Right kidney (tissue), 1 donor: ENCODE measurements around the gene PRKD3.
A peak's percentile ranks its signal among the peaks of the same experiment; 100 is the strongest.

Experiments
- DNase-seq: peaks from one replicate; pipeline ENCODE4 v3.0.0-alpha.2; 2016

PRKD3 gene

DNA sequence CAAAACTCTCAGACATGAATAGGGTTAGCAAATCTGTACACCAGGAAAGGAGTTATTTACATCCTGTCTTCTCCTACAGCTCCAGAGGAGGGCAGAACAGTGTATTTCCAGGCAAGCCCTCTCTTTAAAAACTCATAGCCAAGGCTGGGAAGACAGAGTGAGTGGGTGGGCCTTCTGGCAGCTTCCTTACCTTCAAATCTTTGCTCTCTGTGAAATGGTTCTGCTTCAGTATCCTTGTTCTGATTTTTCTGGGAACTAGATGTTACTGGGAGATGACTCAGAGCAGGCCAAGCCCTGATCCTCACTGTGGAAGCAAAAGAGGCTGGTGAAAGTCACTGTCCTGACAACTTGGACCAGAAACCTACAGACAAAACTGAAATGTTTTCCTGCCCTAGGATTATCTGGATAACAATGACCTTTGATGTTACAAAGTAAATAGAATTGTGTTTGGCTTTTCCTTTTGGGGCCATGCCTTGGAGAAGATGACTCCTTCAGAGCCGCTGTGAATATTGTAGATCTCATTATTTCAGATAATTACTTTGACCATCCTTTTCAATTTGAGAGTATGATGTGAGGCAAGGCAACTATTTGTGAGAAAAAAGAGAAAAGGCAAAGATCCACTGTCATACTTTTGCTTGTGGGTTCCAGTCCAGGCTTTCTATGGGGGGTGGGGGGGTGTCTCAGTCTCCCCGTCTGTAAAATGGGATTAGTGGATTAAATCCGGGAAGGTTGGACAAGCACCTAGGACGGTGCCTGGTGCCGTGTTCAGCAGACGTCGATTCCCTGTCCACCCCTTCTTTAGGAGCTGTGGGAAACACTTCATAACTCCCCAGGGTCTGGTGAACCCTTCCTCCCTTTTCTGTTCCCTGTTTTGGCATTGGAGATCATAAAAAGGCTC, 19.2 kb upstream of the PRKD3 start:
- DNase-seq = peak; percentile 17

DNA sequence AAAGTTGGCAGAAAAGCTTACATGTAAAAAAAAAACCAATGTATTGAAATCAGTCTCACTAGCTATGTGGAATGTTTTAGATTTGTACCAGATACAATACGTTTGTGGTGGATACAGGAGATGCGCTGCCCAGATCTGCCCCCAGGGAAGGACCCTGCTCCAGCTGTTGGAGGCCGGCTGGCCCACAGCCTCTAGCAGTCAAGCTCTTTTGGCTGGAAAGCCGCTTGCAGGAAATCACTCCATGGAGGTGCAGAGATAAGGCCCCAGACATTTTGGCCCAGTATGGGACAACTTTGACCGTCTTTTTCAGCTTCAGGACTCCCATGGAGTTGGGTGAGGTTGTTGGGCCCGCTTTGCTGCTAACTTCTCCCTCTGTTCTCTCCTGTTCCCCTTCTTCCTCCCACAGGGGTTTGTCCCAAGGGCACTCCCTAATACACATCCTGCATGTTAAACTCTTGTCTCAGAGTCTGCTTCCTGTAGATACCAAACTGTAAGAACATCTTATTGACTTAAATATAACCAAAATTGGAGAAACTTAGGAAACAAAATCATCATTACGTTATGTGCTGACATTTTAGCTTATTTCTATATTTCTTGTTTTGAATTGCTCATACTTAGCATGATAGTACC, 18.1 kb upstream of the PRKD3 start:
- DNase-seq = no peak

DNA sequence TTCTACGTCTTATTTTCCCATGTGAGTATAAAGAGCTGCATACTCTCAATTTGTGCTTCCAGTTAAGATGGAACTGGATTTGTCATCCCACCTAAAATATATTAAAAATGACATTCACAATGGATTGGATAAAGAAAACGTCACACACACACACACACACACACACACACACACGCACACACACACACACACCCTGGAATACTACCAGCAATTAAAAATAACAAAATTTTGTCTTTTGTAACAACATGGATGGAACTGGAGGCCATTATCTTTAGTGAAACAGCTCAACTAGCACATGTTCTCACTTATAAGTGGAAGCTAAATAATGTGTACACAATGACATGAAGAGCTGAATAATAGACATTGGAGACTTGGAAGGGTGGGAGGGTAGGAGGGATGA, 16.0 kb upstream of the PRKD3 start:
- DNase-seq = no peak

DNA sequence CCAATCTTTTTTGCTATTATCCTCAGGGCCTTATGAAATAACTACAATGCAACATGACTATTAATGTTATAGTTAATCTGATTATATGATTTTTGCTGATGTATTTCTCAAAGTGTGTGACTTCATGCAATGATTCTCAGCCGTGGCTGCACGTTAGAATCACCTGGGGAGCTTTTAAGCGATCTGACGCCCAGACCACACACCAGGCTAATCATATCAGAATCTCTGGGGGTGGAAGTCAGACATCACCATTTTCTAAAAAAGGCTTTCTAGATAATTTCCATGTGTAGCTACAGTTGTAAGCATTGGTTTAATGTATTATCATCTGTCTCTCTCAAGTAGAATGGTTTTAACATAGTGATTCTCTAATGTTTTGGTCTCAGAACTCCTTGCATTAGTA, 14.3 kb upstream of the PRKD3 start:
- no peak for DNase-seq

DNA sequence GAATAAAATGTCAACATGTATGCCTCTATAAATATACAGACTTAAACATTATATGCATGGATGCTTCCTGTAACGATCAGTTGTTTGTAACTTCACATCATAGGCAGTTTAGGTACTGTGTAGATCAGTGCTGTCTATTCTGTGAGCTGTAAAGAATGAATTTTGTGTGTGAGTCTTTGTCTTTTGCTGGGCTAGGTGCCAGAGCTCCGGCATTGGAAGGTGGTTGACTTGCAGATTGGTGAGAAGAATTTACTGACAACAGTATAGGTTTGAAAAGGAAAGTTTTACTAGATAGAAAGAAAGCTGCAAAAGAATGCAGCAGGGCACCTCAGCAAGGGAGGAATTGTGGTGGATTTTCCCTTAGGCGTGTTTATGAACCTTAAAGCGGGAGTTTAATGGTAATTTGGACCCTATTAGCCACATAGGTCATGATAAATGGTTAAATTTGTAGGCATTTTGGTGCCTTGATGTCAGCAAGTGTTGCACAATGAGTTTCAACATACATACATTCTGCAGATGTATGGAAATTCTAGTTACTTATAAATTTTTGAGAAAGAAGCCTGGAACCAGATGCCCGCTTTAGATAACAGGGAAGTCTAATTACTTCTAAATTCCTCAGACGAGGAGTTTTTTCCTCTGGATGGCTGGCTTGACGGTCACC, 13.1 kb upstream of the PRKD3 start:
- DNase-seq = no peak

DNA sequence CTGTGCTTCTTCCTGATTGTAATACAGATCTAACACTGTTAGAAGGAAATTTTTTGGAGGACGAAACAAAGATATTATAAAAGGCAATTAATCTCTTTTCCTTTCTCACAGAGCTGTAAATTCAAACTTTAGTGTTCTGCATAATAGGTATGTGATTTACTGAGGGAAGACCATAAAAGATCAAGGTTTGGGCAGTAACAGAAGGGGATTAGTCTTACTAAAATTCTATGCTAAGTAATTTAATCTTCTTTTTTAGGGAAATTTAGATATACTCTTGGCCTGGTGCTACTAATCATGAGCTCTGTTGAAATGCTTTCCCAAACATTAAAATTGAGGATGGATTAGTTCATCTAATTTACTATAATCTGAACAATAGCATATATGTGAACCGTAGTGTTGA, 11.0 kb upstream of the PRKD3 start:
- DNase-seq = no peak

DNA sequence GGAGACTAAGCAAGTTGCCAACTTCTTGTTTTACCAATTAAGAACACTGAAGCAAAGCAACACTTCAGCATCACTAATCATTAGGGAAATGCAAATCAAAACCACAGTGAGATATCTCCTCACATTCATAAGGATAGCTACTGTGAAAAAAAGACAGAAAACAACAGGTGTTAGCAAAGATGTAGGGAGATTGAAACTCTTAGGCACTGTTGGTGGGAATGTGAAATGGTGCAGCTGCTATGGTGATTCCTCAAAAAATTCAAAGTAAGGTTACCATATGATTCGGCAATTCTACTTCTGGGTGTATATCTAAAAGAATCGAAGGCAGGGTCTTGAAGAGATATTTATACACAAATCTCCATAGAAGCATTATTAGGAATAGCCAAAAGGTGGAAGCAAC, 8.6 kb upstream of the PRKD3 start:
- DNase-seq = no peak

DNA sequence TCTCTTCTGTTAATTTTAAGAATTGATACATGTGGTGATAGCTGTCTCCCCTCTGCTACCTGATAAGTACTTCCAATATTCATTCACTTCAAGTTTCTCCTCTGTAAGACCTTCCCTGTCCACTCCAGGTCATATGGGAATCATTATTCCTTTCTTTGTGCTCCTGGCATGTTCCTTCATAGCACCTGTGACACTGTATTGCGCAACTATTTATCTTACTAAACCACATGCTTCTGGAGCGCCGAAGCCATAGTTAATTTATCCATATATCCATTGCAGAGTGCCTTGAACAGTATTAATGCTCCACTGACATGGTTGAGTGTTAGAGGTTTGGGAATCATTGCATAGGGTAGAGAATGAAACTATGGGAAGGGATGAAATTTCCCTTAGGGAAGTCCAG, 7.9 kb upstream of the PRKD3 start:
- no peak for DNase-seq

DNA sequence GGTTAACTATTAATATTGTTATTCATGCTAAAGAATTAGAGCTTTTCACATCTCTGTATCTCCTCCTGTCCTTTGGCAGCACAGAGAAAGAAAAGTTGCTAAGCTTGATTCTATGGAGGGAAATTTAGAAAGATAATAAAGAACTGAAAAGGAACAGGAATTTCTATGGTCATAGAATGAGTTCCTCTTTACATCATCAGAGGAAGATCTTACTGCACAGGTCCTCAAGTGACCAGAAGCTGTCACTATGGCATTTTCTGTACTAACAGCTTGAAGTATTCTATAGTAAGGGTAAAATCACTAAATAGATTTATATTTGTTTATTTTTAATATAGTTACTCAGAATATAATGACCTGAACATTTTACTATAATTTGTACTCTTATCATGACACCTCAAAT, 6.0 kb upstream of the PRKD3 start:
- DNase-seq = no peak

DNA sequence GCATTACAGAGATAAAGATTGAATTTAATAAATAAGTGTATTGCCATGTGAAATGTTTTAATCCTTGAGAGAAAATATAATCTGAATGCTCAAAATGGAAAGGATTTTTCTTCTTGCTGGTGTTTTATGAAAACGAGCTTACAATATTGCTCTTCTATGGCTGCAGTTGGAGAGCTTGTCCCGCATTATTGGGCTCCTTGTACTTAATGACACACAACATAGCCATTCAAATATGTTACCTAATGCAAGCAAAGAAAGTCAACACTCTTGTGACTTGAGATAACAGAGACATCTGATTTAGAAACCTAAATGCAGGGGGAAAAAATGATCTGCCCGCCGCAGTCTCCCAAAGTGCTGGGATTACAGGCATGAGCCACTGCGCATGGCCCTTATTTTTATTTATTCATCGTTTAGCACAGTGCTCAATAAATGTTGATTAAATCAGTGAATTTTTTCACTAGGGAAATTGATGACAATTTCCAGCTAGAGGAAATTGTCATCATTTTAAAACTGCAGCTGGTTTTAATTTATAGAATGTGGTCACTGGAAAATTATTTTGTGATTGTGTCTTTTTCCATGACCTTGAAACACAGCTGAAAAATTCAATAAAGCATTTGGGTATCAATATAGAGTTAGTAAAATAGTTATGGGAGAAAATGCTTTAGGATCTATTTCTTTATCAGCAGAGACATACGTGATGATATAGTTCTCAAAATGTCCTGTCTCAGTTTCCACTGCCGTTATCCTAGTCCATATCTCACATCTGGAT, 2.4 kb upstream of the PRKD3 start:
- DNase-seq = no peak

DNA sequence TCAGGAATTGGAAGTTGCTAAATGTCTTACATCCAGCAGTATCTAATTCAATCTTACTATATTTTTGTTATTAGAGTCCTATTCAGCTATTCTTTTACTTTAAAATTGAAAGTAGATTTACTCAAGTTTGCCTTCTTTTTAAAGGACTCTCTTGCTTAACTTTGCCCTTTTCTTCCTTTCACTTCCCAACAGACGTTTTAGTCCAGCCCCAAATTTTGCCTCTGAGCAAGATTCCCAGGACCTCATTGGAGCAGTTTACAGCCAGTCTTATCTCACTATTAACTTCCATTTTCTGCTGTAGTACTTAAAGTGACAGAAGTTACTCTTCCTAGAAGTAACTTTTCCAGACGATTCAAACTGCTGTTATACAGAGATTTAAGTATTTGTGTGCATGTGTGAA, 1.7 kb upstream of the PRKD3 start:
- no peak for DNase-seq

DNA sequence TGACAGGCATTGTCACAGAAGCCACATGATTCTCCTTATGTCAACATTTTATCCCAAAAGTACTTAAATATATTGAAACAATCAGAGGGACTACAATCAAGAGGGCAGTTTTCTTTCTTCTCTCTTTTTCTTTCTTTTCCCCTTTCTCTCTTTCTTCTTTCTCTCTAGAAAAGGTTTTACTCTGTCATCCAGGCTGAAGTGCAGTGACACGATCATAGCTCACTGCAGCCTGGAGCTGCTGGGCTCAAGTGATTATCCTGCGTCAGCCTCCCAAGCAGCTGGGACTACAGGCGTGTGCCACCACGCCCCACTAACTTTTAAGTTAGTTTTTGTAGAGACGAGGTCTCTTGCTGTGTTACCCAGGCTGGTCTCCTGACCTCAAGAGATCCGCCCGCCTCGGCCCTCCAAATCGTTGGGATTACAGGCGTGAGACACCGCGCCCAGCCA, 1.0 kb upstream of the PRKD3 start:
- DNase-seq = no peak

DNA sequence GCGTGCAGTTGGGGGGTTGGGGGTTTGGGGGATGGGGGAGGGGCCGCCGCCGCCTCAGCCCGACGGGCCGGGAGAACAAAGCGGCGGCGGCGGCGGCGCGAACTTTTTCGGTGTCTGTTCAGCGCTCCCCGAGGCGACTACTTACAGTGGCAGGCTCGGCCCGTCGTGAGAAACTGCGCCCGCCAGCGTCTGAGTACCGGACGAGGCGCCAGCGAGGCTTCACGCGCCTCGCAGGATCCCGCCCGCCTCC, 172 bp downstream of the PRKD3 start:
- DNase-seq = no peak

DNA sequence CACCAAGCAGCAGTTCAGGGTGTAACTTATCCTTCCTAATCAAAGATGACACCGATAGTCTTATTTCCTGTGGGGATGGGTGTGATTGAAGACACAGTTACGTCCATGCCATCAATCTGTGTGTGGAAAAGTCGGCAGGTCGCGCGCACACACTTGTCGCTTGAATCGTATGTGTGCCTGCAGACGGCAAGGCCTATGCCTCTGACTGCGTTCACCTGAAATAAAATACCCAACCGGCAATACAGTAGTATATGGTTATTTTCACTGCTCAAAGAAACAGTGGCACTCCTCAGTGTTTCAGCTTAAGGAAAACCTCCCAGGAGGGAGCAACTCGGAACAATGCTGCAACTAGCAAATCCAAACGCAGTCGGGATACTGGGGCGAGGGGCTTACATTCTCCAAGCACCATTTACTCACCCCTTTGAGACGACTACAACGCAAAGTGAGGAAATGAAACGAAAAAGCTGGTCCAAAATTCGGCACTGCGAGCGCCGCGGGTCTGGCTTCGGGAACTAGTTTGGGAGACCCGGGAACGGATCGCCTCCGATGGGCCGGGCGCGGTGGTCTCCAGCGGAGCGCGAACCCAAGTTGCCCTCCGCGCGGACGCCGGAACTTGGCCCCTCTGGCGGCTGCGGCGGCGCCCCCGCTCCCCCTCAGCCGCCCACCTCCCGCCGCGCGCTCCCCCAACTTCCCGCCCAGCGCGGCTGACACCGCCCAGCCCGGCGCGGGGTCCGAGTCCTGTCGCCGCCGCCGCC, 675 bp downstream of the PRKD3 start:
- DNase-seq = peak; percentile 82

DNA sequence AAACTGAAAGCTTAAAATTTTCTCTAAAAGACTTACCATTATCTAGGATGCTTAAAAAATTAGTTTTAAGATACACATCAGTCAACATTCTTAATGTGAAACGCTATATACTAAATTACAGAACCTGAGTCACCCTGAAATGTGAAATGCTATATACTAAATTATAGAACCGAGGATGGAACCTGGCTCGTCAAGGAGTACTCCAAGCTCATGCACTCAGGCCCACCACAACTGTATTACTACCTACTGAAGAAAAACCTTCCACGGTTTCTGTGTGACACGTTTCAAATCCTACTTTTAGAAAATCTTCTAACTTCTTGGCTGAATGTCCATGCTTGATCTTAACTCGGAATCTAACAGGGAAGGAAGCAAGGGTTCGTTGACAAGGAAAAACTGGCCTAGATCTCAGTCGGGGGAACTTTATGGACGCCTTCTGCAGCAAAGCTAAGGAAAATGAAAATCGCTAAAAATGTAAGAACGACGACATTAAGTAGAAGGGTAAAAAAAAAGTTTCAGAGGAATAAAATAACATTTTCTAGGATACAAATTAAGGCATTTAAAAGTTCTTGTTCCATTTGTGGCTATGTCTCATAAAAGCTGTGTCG, 1.4 kb downstream of the PRKD3 start:
- no peak for DNase-seq

DNA sequence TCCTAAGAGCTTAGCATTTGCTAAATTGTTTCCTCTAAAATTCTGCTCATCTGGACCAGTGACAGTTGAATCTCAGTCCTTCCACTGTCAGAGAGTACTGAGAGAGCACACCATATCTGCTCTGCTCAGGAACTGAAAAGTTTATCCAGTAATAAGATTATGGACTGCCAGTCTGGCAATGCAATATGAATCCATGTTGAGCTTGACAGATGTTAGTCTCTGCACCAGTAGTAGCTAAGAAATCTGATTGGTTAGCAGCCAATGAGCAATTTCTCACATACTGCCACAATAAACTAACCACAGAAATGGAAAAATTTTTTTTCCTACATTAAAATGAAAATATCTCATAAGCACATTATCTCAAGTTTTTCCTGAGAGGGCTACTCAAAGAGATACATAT, 2.3 kb downstream of the PRKD3 start:
- DNase-seq = no peak

DNA sequence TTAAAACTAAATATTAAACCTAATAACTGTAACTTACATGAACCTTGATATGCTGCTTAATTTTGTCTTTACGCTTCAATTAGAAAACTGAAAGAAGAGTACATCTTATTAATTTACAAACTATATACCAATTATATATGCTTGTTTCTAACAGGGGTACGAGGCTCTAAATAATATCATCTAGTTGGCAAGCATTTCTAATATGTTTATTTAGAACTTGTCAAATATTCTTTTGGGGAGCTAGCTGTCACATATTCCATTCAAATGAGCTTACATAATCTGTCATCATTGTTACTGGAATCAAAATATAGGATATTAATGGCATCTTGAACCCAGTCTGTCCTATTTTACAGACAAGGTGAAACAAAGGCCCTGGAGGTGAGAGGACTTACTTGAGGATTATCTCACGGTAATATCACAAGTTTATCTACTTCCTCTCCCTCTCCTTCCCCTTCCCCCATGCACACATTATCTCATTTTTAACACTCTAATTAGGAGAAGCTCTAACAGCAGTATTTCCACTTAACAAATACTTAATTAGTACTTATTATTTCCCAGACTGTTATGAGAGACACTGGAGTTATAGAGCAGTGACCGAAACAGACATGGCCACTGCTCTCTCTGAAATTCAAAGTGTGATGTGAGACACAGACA, 3.5 kb downstream of the PRKD3 start:
- DNase-seq = no peak

DNA sequence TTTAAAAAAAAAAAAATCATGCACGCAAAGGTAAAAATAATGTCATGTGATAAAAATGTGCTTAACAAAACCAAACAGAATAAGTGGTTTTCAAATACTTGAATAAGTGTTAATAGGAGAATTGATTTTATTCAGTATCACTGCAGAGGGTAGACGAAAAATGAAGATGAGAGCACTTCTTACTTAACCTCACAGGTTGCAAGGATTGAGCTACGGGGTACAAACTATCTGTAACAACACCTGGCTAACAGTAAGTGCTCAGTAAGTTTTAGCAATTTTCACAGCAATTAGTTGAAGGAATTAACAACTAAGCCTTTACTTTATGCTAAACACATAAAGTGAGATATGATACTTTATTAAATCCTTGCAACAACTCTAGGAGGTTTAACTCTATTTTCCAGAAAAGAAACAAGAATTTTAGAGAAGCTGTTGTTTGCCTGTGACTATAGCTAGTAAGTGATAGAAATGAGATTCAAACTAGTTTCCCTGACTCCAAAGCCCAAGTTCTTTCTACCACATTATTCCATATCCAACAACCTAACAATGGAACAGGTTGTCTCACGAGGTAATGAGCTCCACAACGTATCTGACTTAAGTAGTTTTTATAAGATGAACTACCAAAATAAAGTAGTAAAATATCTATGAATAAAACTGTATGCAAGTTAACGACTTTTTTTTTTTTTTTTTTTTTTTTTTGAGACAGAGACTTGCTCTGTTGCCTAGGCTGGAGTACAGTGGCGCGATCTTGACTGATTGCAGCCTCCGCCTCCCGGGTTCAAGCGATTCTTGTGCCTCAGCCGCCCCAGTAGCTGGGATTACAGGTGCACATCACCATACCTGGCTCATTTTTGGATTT, 4.7 kb downstream of the PRKD3 start:
- DNase-seq = no peak

DNA sequence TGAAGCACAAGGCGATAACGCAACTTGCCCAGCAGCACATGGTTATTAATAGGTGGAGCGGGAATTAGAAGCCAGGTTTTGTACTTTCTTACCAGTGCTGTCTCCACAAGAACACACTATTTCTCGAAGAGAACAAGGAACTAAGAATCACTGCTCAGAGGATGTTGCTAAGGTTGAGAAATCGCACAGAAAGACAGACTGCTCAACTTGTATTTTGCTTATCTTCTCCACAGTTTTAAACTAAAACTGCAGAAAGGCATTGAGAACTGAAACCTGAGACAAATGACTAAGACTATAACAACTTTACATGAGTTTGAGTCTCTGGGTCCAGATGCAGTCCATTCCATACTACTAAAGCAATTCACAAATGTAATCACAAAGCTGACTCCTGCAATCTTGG, 6.2 kb downstream of the PRKD3 start:
- DNase-seq = no peak

DNA sequence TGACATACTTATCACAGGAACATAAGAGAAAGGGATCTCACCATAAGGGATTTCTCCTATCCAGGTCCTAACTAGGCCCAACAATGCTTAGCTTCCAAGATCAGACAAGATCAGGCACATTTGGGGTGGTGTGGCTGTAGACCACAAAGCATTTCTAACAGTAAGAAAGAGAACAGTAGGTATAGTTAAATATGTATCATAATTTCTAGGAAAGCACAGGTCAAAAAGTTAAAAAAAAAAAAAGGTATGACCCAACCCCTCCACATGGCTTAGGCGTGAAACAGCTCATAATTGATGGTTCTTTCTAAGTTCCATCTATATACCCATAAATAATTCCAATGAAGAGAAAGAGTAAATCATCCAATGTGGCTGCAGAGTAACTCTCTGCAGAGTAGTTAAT, 6.9 kb downstream of the PRKD3 start:
- DNase-seq = no peak
